ENCODE data around the gene MYH11.

DNA sequence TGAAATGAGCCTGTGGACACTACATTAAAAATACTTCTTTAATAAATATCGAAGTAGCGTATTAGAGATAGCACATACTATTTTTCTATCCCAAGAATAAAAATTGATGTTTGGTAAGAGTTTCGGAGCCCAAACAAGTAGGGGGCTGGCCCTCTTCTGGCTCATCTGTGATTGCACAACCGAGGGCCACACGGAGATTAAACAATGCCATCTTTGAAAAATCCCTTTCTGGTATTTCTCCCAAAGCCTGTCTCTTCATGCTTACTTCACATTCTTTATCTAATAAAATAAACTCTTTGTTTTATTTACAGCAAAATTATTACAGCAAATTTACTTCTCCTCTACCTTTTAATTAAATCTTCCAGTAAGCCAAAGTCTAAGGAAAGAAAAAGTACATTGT is 9.6 kb upstream of the MYH11 start:
- TF ChIP-seq, protein P1, sequence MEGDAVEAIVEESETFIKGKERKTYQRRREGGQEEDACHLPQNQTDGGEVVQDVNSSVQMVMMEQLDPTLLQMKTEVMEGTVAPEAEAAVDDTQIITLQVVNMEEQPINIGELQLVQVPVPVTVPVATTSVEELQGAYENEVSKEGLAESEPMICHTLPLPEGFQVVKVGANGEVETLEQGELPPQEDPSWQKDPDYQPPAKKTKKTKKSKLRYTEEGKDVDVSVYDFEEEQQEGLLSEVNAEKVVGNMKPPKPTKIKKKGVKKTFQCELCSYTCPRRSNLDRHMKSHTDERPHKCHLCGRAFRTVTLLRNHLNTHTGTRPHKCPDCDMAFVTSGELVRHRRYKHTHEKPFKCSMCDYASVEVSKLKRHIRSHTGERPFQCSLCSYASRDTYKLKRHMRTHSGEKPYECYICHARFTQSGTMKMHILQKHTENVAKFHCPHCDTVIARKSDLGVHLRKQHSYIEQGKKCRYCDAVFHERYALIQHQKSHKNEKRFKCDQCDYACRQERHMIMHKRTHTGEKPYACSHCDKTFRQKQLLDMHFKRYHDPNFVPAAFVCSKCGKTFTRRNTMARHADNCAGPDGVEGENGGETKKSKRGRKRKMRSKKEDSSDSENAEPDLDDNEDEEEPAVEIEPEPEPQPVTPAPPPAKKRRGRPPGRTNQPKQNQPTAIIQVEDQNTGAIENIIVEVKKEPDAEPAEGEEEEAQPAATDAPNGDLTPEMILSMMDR (IDR thresholded peaks at IDR 0.05 in 4 of 5, conservative IDR thresholded peaks at IDR 0.05 in 1 of 5), result no peak
- TF ChIP-seq POLR2A (IDR thresholded peaks at IDR 0.05), result no peak

Measured in gastrocnemius medialis (tissue), 4 donors.